Heart left ventricle (tissue), 13 donors: ENCODE data around the gene TPRN.

Experiments used
- CTCF ChIP-seq, 12 donors: fragments of 200-600 bp; sonication (generic) in 4 of 12; IDR thresholded peaks; one replicate each; pipeline versions ENCODE4 v1.5.0 to v1.8.0; 2018 to 2022; ENCODE audit warnings: antibody characterized with exemption in 12 of 12, mild to moderate bottlenecking in 5 of 12
- POLR2A ChIP-seq, 2 donors: fragments of 450-650 bp; IDR thresholded peaks; one replicate each; pipeline ENCODE4 v1.6.1; 2017; ENCODE audit warnings: antibody characterized with exemption in 2 of 2, mild to moderate bottlenecking in 2 of 2, moderate library complexity in 2 of 2
- donor health status: ischemic (EF 13 %, LVEDD 7.1; RV severe dilation, severe dysfunction).
- donor health status: DM: no; HTN: yes; CAD: no.
- donor health status: DM: no; HTN: no; CAD: no.
- donor health status: ischemic (EF 25% LVEDD 6.9; RV normal size, moderate dysfunction).
- donor health status: ischemic (EF 25% LVEDD 5.7; RV mildly dilated, moderate dysfunction).
- donor health status: ischemic (EF 35%, LVEDD 5.7; RV mildly dilated, moderate dysfunction).
- donor health status: nonischemic (EF 11% LVEDD 7.7; RV severe dilation, severe dysfunction).
- donor health status: DM: yes; HTN: yes; CAD: no.
- donor health status: PGD.
- donor health status: ischemic (EF 29% LVEDD 5.4; RV normal size, mild dysfunction).
- donor health status: nonischemic (EF 23%, LVEDD 6.1; RV moderate dilation, normal function).

- TF ChIP-seq POLR2A (IDR thresholded peaks at IDR 0.05) (no peak), CTCF (IDR thresholded peaks at IDR 0.05) (no peak)
Observed at GRCh38 chr9:137228968-137229896, 28.7 kb upstream of the TPRN start.
